HEK293T (cell line): ENCODE data around the gene KCNH1.

ENCODE experiments used
- ARNT ChIP-seq: fragments of 450-650 bp; IDR thresholded peaks from 2 replicates; pipeline ENCODE4 v1.6.1; 2017; ENCODE audit warnings: mild to moderate bottlenecking
- BHLHE40 ChIP-seq: fragments of 450-650 bp; IDR thresholded peaks from 2 replicates; pipeline ENCODE4 v1.6.1; 2016; ENCODE audit warnings: mild to moderate bottlenecking, moderate library complexity, borderline replicate concordance
- CTBP1 ChIP-seq: fragments of 450-650 bp; IDR thresholded peaks from 2 replicates; pipeline ENCODE4 v1.6.1; 2016; ENCODE audit warnings: borderline replicate concordance
- FOXA1 ChIP-seq: fragments of 450-650 bp; IDR thresholded peaks from 2 replicates; pipeline ENCODE4 v1.6.1; 2016; ENCODE audit warnings: mild to moderate bottlenecking
- FOXM1 ChIP-seq: fragments of 450-650 bp; IDR thresholded peaks from 2 replicates; pipeline ENCODE4 v1.6.1; 2017; ENCODE audit warnings: mild to moderate bottlenecking, borderline replicate concordance
- HDGF ChIP-seq: fragments of 450-650 bp; IDR thresholded peaks from 2 replicates; pipeline ENCODE4 v1.6.1; 2017; ENCODE audit warnings: antibody characterized with exemption, borderline replicate concordance
- SP1 ChIP-seq: fragments of 450-650 bp; IDR thresholded peaks from 2 replicates; pipeline ENCODE4 v1.6.1; 2017
- SUZ12 ChIP-seq: fragments of 450-650 bp; IDR thresholded peaks from 2 replicates; pipeline ENCODE4 v1.6.1; 2016; ENCODE audit warnings: mild to moderate bottlenecking
- TARDBP ChIP-seq: fragments of 450-650 bp; IDR thresholded peaks from 2 replicates; pipeline ENCODE4 v1.6.1; 2016
- ZNF384 ChIP-seq: fragments of 450-650 bp; IDR thresholded peaks from 2 replicates; pipeline ENCODE4 v1.6.1; 2016

DNA sequence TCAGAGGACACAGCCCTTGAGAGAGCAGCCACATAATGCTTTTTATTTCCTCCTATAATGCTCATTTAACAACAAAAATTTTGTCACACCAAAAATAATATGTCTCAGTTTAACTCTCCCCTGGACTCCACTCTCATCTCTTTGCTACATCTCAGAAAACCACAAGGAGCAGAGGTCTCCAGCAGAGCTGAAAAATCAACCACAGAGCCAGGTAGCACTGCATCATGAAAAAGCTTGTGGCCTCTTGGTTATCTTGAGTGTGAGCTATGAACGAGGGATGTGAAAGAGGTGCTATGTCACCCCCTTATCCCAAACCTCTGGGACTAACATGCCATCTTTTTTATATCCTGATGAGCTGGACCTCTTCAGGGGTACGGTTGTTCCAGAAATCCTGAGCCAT lies 44.4 kb downstream of the KCNH1 start:
- TF ChIP-seq ZNF384 (no peak), SP1 (no peak), SUZ12 (no peak), BHLHE40 (no peak), CTBP1 (no peak), FOXM1 (no peak), ARNT (no peak), FOXA1 (no peak), HDGF (no peak), TARDBP (no peak)
